GM21390 (cell line): ENCODE measurements around the gene AUTS2.

Experiments used
- ATAC-seq: cut with Tn5 transposase; IDR thresholded peaks from one replicate; pipeline ENCODE4 v1.9.1; 2021; ENCODE audit not compliant: unreplicated experiment

The AUTS2 gene

DNA sequence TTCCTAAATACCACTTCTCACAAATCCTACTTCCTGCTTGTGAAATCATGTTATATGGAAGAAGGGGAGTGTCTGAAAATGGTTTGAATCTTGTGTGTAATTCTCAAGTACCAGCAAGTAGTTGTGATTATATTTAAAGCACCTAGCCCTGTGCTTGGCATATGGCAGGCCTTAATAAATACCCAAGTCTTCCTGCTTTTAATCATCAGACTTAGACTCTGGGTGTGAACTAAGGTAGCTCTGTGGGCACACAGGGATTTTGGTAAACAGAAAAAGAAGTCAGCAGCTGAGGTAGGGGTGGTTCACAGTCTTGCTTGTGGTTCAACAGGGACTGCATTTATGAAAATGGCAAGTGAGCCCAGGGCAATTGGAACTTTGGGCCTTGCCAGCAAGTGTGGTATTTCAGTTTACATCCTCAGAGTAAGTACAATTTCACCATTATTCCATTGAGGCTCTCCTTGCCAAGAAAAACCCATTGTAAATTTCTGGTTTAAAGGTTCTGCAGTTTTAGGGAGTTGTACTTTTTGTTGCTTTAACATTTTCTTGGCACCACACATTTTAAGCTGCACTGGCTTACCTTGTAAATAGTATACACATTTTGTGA lies 215.5 kb downstream of the AUTS2 start:
- no peak for ATAC-seq

DNA sequence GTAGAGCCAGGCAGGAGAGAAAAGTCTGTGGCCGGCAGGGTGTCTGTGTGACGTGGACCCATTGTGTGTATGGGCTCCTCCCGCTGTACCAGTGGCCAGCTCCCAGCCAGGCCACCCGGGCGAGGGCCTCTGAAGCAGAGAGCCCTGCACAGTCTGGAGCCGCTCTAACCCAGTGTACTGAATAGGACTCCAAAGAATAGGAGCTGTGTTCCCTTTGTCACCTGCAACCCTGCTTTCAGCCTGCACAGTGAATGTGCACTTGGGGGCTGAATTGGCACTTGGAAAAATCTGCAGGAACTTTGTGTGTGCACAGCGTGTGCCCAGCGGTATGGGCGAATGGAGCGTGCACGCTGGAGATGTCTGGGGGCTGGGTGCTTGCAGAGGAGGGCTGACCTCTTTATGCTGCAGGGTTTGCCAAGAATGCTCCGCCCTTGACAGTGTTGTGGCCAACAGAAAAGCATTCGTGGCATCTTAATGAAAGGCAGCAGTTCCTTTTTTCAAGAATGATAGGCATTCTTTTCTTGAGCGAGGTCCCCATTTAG lies 216.2 kb downstream of the AUTS2 start:
- no peak for ATAC-seq

GRCh38 chr7:69816501-69816900 lies 218.2 kb downstream of the AUTS2 start:
- ATAC-seq, result no peak

- no peak for ATAC-seq
Observed at GRCh38 chr7:69817121-69817520, 218.8 kb downstream of the AUTS2 start.

GRCh38 chr7:69817841-69818635 lies 219.8 kb downstream of the AUTS2 start:
- ATAC-seq, result no peak

DNA sequence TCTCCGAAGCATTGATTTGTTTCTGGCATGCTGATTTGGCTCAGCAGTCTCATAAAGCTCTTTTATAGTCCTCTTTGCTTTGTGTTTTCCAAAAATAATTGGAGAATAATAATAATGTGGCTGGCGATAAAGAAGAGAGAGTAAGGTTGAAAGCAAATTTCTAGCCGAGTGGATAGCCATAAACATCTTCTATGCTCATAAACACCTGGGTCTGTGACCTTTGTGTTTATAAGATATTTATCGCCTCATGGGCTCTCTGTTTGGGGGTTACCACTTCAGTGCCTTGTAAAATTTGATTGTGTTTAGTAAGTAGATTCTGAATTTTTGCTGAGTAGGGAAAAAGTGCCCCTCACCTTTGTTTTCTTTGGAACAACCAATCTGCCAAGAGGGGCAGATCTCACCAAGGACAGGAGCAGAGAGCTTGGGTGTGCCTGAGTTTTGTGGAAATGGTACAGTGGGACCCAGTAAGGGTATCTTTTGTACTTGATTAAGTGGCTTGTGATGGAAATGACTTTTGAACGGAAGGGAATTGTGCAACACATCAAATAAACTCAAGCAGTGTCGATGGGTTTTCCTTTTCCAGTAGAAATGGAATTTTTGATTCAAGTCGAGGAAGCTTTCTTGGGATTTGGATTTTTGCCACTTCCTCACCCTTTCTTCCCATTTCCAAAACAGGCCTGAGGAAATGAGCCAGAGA lies 220.5 kb downstream of the AUTS2 start:
- ATAC-seq, result no peak

- ATAC-seq, result no peak
Observed at GRCh38 chr7:69819333-69819705, 221.0 kb downstream of the AUTS2 start.

DNA sequence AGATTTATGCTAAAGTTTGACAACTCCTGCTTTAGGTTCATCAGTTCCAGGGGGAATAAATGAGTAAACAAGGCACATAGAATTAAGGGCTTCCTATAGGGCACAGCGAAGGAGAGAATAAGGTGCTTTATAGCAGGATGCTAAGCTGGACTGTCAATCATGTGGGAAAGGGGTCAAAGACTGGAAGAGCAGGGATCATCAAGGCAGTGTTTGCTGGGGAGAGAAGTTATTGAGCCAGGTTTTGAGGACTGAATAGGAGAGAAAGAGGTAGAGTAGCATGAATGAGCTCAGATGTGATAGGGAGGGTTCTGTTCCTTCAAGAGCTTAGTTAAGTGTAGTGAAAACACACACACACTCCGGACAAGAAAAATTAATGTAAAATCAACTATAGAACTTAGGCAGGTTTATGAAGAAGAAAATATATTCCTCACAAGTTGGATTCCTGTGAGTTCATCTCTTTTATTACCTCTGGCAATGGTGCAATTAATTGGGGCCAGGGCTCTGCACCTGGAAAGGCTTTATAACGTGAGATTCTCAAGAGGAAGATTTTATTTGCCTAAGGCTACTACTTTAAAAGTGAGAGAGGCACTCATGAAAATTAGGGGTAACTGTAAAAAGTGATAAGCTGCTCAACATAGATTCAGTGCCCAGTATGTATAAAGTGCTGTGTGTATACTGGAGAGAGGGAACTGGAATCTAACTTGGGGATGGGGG lies 222.4 kb downstream of the AUTS2 start:
- ATAC-seq, result no peak

GRCh38 chr7:69822386-69822785 lies 224.1 kb downstream of the AUTS2 start:
- ATAC-seq, result no peak

DNA sequence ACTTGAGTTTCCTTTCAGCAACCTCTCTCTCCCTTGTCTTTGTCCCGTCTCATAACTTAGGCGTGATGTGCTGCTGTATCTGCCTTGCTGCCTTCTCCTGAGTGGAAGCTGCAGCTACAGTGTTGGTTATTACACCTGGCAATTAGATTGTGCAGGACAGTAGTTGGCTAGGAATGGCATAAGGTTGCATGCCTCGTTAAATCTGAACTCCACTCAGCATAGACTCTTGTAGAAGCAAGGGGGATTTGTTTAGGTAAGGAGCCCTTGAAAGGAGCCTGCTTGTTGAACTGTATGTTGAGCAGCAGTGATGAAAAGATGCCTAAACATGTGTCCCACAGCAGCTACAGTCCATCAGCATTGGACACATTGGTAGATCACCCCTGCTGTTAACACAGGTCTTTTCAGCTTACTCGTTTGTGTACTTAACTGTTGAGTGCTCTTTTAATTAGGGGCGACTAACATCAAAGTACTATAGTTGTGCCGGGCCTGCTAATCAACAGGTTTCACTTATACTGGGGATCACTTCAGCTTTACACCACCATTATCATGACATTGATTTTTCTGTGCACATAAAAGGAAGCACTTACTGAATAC lies 225.0 kb downstream of the AUTS2 start:
- no peak for ATAC-seq

GRCh38 chr7:69825113-69825972 lies 227.1 kb downstream of the AUTS2 start:
- no peak for ATAC-seq

GRCh38 chr7:69826283-69826682 lies 228.0 kb downstream of the AUTS2 start:
- ATAC-seq, result no peak

- no peak for ATAC-seq
Observed at GRCh38 chr7:69827140-69827539, 228.9 kb downstream of the AUTS2 start.

GRCh38 chr7:69827558-69827957 lies 229.3 kb downstream of the AUTS2 start:
- no peak for ATAC-seq

- no peak for ATAC-seq
Observed at GRCh38 chr7:69832356-69832755, 234.1 kb downstream of the AUTS2 start.

DNA sequence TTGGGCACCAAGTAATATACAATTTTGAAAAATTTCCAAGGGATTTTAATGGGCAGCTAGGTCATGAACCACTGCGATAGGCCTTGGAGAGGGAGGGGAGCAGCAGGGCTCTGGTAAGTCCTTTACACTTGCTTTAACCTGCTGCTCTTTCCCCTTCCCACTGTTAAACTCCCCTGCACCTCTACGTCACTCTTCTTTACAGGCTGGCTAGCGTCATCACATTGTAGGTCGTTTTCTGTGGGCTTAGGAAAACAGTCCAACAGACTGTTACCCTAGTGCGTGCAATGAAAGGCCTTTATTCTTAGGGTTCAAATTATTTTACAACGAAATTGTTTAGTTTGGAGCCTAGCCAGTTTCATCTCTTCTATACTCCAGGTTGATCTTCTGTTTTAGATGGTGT lies 235.7 kb downstream of the AUTS2 start:
- no peak for ATAC-seq

DNA sequence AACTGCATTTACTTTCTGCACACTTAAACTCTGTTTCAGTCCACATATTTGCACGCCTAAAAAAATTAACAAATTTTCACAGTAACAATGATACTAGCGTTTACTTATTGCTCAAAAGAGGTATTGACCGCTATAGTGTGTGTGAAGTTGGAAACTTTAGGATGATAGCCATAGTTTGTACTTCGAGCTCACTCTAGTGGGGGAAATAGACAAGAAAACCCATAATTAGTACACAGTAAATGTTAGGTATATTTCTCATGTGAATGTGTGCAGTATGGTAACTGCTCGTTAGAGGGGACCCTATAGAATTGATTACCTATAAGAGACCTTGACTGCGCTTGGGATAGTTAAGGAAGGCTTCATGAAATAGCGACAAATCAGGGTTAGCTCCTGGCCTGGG lies 238.4 kb downstream of the AUTS2 start:
- no peak for ATAC-seq

GRCh38 chr7:69837387-69838068 lies 239.3 kb downstream of the AUTS2 start:
- ATAC-seq, result no peak

DNA sequence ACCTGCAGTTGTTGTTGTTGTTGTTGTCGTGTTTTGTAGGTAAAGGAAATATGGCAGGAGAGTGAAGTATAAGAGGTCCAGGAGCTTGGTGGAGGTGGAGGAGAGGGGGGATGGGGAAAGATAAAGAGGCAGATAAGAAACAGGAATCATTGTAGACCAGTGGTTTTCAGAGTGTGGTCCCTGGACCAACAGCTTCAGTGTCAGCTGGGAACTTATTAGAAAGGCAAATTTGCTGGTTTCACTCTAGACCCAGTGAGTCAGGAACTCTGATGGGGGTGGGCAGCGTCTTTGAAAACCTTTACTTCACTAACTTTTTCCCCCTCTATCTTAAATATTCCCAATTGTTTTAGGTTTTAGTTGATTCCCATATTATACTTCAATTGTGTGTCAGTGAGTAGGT lies 241.5 kb downstream of the AUTS2 start:
- ATAC-seq, result peak; percentile 48
